ENCODE results near the gene RHBDD2. TPM values are rescaled to one million over a fixed set of nuclear protein-coding genes. Genes with fewer than 3 reads are reported as not detected.
A peak's percentile ranks its signal among the peaks of the same experiment; 100 is the strongest.

RHBDD2 gene
- total RNA-seq, 4 donors from 2014 or later, result 21.6 to 30.2 (median 25.6) TPM

DNA sequence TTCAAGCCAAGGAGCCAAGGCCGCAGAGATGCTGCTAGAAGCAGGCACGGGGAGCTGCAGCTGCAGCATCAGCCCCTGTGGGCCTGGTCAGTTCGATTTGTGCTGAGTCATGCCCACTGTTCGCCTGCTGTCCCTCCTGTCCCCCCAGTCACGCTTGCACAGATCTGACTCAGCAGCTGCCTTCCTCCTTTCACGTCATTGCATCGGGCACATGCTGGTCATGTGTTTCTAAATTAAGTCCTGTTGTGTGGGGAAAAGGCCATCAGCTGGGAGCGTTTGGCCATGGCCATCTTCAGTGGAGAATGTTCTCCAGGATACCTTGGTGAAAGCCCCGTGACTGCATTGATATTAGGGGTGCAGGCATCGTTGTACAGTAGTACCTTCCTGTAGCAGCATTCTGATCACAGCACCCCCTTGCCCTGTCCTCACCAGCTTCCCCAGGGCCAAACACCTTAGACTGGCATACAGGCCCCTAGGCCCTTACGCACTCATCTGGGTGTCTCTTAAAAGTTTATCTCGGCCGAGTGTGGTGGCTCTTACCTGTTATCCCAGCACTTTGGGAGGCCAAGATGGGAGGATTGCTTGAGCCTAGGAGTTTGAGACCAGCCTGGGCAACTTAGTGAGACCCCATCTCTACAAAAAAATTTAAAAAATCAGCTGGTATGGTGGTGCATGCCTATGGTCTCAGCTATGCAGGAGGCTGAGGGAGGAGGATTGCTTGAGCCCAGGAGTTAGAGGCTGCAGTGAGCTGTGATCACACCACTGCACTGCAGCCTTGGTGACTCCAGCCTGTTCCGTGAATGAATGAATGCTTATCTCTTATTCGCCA, 59.3 kb downstream of the RHBDD2 start:
- peaks cover 0 to 7% (median 0%) of the 10 kb centered on the region in 3 donors for H3K4me1 ChIP-seq
- no peak overlapping the region for H3K27ac ChIP-seq
- H3K4me3 ChIP-seq, result no peak overlapping the region
- TF ChIP-seq POLR2AphosphoS5 (IDR thresholded peaks at IDR 0.05), result peak; percentile 22
- no peak for TF ChIP-seq POLR2A (IDR thresholded peaks at IDR 0.05)
- no peaks in the 10 kb centered on the region for H3K27me3 ChIP-seq
- H3K9me3 ChIP-seq, result no peaks in the 10 kb centered on the region
- peaks cover 0 to 9% of the 10 kb centered on the region in 2 donors for H3K36me3 ChIP-seq
- 74 to 86% methylated on average over 1 to 5 of the region's 15 CpGs for WGBS, 2 donors (ENCODE audit: low coverage in 1 of 2)
- peak; percentile 72 for ATAC-seq

Other genes with a start within 250 kb of the RHBDD2 start
- 10 to 100 TPM; 12.3 to 32.6 (median 22.6) TPM for gene HIP1, start 140.1 kb upstream of the RHBDD2 start, total RNA-seq
- under 1 TPM in 2 of 4 donors, not detected in 2; 0.58 to 0.67 TPM for gene CCL26, start 106.8 kb upstream of the RHBDD2 start, total RNA-seq
- gene CCL24, start 65.2 kb upstream of the RHBDD2 start, total RNA-seq, result under 1 TPM in 1 of 4 donors, not detected in 3; 0.94 TPM
- gene POR, start 36.1 kb downstream of the RHBDD2 start, total RNA-seq, result 10 to 100 TPM; 31.5 to 54.3 (median 47.7) TPM
- 10 to 100 TPM in 3 of 4 donors, 1 to 10 TPM in 1; 6.2 to 32.4 (median 29.0) TPM for gene TMEM120A, start 115.6 kb downstream of the RHBDD2 start, total RNA-seq
- 10 to 100 TPM in 2 of 4 donors, 1 to 10 TPM in 2; 8.7 to 18.1 (median 12.5) TPM for gene STYXL1, start 169.0 kb downstream of the RHBDD2 start, total RNA-seq
- 100 to 1,000 TPM in 1 of 4 donors, 10 to 100 TPM in 3; 62.7 to 120 (median 71.0) TPM for gene MDH2, start 169.1 kb downstream of the RHBDD2 start, total RNA-seq

Measured in gastroesophageal sphincter (tissue), 4 donors.